T-helper 9 cell (primary cell): ENCODE data around the gene CEP20.
"Not testable (repeated sequence)": the region's sequence is repeated elsewhere in the genome, so short reads cannot be mapped to it uniquely, and the experiment has no call there.

Experiments used
- DNase-seq: peaks from one replicate; pipeline ENCODE4 v3.0.0-alpha.2; 2020

Gene CEP20

DNA sequence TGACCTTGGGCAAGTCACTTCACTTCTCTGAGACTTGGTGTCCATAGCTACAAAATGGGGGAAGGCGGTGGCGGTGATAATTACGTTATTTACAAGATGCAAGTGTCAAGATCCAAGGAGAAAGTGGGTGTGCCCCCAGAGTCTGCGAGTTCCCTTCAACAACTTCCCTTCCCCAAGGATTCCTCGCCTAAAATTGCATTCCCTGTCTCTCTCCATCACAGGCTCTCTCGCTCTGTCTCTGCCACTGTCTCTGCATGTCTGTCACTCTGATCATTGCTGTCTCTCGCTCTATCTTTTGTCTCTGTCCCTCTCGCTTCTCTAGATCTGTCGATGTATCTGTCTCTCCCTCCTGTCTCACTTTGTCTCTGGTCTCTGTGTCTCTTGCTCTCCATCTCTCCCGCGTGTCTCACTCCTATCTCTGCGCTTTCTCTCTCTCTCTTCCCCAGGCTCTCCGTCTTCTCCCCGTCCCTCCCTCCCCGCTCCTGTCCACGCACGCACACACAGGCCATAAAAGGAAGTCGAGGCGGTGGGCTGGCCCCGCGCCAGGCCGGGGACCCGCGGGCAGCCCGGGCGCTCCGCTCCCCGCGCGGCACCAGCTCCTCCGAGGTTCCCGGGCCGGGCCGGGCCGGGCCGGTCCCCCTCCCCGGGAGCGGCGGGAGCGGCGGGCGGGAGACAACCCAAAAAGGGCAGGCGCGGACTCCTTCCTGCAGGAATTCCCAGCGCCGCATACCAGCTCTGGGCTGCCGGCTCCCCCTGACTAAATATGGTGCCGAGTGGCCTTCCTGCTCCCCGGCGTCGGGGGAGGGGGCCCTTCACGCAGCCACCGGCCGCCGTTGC lies 30.5 kb downstream of the CEP20 start:
- no peak for DNase-seq

DNA sequence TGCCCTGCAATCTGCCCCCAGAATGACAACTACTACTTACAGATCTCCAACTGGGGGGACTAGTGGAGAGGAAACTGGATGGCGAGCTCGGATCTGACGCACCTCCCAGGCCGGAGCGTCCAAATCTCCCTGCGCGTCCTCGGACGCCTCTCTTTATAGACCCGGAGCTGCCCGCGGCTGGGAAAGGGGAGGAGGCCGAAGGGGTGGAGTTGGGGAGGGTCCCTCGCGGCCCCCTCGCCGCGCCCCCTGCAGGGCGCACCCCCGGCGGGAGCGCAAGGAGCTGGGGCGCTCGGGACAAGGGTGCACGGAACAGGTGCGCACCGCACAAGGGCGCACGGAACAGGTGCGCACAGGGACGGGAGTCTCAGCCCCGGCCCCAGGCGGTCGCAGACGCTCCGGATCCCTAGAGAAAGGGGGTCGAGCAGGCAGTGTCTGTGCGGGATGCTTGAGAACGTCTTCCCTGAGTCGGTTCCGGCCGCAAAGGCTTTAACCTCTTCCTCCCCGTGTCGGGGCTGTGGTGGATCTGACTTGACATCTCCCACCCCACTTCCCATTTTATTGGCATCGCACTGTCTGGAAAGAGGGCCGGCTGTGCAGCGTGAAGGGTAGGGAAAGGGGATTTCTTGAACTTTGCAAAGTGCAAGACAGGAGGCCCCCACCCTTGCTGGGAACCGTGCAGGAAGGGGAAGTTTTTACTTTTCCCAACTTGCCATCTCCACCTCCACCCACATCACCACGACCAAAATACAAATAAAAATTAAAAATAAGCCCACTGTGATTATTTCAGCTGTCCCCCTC lies 31.3 kb downstream of the CEP20 start, which contains the start of gene MYH11:
Gene MYH11 (minus strand): TSS at position 128 of the 798 bp plus-strand sequence. CDS start 18,776 bp downstream, outside the sequence.
- no peak for DNase-seq

DNA sequence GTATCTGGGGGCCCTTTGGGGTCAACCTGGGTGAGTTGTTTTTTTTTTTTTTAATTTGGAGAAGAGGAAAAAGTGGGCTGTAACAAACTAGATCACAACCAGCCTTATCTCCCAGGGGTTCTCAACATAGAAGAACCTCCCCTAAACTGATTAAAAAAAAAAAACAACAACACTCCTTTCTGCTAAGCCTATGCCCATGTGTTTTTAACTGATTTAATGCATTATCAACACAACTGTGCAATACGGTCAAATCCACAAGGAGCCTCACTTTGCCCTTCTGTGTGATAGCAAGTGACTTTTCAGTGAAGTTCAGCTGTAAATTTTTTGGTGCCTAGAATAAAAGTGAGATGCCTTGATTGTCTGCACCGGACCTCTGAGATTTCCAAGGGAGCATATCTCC lies 32.2 kb downstream of the CEP20 start:
- no peak for DNase-seq

DNA sequence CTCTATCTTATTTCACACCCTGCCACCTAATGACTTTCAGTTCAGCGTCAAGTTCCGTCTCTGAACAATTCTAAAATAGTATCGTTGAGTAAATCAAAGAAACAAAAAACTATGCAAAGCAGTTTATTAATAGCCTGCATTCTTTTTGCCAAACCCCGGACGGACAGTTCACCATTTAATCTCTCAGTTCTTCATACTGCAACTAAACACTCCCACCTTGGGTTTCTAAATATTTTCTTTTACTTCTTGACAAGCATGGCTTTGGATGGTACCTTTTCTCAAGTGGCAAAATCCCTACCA lies 32.7 kb downstream of the CEP20 start:
- no peak for DNase-seq

DNA sequence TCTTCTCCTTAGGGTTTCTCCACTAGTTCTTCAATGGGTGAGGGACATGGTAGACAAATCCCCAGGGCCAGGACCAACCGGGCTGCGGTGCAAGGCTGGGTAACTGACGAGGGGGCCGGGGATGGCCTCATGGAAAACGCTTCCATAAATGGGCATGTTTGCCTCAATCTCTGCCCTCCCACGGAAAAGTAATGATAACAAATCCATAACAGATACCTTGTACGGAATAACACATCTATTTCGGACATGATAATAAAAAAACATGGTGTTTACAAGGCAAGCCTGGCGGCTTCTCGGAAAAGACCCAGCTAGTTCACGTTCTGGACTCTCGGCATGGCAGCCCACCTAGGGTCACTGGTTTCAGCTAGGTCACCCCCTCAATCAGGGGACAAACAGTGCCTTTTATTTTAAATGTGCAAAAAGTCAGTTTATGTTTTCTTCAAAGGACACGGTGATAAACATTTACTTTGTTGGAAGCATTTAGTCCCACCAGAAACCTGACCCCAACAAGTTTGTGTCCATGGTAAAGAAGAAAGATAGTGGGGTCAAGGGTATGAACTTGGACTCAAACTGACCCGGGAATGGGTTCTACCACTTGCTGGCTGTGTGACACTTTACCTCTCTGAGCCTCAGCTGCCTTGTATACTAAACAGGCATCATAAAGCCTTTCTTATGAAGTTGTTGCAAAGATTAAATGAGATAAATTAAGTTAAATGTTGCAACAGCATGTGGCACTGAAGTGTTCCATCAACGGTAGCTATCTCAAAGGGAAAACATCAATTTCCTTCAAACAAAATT lies 33.3 kb downstream of the CEP20 start:
- no peak for DNase-seq

DNA sequence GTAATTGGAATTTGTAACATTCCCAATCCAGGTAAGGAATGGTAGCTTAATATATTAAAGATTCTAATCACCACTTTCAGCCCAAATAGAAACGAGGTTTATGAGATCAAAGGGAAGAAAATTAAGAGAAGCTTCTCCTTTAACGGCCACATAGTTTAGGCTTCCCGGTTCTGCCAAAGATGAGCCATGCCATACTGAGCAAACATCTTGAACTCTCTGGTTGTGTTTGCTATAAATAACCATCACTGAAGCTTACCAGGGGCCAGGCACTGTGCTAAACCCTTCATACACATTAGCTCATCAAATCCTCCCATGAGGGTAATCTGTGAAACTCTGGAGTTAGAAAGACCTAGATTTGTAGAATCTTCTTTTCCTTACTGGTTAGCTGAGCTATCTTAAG lies 34.3 kb downstream of the CEP20 start:
- DNase-seq = no peak

DNA sequence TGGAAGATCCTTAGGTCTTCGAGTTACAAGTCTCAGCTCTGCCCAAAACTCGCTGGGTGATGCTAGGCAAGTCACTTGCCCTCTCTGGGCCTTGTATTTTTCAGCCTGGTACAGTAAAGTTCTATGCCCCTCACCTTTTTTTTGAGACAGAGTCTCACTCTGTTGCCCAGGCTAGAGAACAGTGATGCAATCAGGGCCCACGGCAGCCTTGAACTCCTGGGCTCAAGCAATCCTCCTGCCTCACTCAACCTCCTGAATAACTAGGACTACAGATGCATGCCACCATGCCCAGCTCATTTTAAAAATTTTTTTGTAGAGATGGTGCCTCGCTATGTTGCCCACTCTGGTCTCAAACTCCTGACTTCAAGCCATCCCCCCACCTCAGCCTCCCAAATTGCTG lies 35.4 kb downstream of the CEP20 start:
- no peak for DNase-seq

DNA sequence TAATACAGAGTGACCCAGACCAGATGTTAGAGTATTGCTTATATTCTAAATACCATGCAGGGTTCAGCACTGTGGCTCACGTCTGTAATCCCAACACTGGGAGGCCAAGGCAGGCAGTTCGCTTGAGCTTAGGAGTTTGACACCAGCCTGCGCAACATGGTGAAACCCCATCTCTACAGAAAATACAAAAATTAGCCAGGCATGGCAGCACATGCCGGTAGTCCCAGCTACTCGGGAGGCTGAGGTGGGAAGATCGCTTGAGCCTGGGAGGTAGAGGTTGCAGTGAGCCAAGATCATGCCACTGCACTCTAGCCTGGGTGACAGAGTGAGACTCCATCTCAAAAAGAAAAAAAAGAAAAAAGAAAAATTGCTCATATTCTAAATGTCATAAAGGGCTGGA lies 37.8 kb downstream of the CEP20 start:
- DNase-seq = not testable (repeated sequence)

DNA sequence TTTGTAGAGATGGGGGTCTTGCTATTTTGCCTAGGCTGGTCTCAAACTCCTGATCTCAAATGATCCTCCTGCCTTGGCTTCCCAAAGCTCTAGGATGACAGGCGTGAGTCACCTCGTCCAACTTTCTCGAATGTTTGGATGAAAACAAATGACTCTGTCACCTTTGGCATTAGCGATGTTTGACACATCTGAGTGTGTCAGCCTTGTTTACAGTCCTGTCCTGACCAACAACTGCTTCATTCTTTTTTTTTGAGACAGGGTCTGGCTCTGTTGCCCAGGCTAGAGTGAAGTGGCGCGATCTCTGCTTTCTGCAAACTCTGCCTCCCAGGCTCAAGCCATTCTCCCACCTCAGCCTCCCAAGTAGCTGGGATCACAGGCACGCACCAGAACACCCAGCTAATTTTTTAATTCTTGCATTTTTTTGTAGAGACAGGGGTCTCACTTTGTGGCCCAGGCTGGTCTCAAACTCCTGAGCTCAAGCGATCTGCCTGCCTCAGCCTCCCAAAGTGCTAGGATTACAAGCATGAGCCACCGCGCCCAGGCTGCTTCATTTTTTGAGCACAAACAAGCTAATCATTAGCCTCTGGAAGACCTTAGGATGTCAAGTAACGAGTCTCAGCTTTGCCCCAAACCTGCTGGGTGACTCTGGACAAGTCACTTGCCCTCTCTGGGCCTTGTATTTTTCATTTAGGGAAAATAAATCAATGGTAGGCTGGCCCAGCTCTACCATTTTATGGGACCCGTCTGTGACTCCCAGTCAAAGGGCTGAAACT lies 39.0 kb downstream of the CEP20 start:
- DNase-seq = no peak

DNA sequence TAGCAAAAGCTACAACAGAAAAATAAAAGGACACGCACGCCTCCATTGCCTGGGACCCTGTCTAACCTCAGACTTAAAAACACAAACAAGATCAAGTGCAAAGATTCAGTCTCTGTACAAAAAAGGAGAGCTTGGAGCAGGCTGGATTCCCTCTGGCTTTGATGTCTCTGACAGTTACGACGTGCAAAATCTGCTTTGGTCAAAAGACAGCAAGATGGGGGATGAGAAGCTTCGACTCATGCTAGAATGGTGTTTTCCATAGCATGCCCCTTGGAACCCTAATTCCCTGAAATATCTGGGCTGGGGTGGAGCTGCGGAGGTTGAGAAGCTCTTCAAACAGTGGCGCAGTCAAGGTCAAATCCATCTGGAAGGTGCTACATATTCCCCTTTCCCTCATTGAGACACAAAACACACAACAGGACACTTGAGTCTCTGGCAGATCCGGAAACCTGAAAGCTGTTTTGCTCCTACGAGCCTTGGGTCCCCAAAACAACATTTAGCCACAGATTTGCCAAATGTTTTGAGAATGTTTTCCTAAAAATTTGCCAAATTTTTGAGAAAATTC lies 40.7 kb downstream of the CEP20 start:
- no peak for DNase-seq

DNA sequence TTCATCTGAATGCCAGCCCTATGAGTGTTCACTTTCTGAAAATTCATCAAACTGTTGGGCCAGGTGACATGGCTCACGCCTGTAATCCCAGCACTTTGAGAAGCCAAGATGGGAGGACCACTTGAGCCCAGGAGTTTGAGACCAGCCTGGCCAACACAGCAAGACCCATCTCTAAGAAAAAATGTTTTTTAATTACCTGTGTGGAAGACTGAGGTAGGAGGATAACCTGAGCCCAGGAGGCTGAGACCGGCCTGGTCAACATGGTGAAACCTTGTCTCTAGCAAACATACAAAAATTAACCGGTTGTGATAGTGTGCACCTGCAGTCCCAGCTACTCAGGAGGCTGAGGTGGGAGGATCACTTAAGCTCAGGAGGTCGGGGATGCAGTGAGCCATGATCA lies 41.9 kb downstream of the CEP20 start:
- DNase-seq = no peak

DNA sequence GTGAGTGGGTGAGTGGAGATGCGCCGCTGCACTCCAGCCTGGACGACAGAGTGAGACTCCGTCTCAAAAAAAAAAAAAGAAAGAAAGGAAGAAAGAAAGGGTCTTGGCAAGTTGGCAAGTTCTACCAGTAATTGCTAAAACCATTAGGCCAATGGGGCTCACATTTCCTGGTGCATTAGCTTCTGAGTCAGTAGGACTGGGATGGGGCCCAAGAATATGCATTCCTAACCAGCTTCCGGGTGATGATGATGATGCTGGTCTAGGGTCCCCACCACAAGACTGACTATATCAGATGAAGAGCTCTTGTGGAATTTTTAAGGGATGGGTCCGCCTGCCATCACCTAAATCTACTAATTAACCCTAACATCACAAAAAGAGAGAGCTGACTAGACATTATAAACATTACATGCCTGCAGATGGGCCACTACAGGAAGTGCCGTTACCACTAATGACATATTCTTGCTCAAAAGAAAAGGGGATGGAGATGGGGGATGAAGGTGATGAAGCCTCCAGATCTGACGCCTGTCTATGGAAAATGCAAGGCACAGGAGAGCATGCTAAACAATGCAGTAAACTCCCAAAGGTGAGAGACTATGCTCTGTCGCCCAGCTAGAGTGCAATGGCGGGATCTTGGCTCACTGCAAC lies 44.6 kb downstream of the CEP20 start:
- no peak for DNase-seq

DNA sequence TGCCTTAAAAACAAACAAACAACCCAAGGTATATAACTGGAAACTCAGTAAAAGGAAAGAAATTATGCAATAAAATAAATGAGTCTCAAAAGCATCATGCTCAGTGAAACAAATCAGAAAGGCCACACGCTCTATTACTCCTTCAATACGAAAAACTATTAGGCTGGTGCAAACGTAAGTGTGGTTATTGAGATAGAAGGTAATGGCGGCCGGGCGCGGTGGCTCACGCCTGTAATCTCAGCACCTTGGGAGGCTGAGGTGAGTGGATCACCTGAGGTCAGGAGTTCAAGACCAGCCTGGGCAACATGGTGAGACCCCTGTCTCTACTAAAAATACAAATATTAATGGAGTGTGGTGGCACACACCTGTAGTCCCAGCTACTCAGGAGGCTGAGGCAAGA lies 49.2 kb downstream of the CEP20 start:
- not testable (repeated sequence) for DNase-seq

DNA sequence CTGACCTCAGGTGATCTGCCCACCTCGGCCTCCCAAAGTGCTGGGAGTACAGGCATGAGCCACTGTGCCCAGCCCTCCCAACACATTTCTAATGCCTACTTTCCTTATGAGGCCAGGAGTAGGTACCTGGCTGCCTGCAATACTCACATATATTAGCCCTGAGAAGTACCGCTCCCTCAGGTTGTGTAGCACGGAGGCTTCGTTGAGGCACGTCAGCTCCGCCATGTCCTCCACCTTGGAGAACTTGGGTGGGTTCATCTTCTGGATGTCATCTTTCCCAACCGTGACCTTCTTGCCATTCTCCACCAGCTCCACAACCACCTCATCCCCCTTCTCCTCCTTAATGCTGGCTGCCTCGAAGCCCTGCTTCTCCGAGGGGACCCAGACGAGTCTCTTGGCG lies 50.6 kb downstream of the CEP20 start:
- DNase-seq = no peak

DNA sequence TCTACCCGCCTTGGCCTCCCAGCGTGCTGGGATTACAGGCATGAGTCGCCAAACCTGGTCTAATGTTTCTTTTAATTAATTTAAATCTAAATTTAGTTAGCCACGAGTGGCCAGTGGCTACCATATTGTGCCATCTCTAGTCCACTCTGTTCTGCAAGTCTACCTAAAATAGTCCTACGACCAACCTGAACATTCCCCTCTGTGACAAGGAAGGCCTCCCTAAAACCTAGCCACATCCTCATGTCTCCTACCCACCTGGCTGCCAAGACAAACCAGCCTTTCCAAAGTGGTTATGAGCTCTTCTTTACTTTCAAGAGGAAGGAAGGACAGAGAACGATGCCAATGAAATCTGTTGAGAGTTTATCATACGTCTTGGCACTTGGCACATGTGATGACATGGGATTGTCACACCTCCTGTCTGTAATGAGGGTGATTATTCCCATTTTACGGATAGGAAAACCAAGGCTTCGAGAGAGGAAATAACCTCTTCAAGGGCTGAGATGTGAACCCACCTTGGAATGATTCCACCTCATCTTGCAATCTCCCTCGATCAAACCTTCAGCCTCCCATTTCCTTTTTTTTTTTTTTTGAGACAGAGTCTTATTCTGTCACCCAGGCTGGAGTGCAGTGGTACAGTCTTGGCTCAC lies 51.3 kb downstream of the CEP20 start:
- DNase-seq = no peak

DNA sequence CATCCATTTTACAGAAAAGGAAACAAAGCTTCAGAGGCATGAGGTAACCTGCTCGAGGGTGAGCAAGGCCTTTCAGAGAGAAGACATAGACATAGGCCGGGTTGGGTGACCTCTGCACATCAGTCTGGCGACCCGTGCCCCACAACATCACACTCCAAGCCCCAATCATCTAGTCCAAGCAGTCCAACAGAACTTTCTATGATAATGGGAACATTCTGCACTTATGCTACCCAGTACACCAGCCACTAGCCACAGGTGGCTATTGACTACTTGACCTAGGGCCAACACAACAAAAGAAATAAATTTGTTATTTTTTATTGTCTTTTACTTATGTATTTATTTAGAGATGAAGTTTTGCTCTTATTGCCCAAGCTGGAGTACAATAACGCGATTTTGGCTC lies 52.3 kb downstream of the CEP20 start:
- no peak for DNase-seq

DNA sequence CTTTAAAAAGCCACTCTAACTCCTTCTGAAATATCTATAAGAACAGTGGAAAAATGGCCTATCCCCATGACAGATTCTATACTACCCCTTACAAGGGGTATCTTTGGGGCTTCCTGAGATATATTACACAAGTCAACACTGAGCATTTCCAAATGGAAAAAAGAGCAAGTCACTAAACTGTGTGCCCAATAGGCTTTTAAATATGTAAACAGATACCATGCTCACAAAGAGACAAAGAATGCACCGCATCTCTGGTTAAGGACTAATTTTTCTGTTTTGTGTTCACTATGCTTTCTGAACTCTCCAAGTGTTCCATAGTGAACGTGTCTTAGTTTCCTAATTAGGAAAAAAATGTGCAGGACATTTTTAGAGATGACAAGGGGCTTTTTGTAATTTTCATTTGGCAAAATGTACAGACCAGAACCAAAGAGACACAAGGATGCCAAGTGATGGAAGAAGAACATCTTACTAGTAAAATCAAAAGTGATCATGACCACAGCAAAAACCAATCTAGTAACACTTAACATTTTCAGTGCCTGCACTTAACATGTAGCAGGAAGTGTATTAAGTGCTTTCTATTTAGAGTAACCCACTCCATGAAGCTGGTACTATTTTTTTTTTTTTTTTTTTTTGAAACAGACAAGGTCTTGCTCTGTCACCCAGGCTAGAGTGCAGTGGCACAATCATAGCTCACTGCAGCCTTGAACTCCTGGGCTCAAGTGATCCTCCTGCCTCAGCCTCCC lies 53.1 kb downstream of the CEP20 start:
- no peak for DNase-seq

DNA sequence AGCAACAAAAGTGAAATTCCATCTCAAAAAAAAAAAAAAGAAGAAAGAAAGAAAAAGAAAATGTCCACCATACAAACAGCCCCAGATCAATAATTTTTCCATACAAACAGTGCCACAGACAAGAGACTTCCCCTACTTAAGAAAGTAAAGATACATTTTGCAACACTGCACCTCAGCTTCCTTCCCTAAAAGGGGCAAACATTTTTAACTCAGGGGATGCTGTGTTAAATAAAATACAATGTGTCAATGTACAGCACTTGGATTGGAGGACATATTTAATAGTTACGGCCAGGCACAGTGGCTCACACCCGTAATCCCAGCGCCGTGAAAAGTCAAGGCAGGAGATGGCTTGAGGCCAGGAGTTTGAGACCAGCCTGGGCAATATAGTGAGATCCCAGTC lies 53.9 kb downstream of the CEP20 start:
- DNase-seq = no peak

DNA sequence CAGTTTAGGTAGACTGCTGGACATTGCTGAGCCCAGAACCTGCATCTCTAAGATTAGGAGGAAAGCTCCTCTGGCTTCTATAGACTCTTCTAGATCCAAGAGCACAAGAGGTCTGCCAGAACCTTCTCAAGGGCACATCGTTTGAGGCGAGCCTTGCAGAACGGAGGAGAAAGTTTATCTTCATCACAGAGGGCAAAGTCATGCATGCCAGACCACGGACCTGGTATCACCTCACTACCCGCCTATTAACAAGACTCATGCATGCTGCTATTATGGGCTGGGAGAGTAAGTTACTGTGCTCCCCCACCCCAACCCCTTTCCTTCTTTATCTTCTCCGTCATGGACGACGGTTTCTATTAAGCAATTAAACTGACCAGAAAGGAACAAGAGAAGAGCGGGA lies 54.9 kb downstream of the CEP20 start:
- no peak for DNase-seq

DNA sequence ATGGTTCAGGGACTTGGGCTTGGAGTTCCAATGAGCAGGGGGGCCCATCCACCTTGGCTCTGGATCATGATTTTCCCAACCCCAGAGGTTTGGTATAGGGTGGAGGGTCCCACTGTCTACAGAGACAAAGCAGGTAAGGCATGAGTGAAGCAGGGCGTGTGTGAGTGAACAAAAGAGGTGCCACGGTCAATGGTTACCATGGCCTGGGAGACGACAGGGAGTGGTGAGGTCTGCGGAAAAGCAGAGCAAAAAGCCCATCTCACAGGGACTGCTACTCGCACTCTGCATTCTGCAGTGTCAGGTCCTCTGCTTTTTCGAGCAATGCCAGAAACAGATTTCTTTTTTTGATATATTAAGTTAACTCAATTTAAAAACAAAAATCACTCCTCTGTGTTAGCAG lies 56.2 kb downstream of the CEP20 start:
- DNase-seq = no peak
